Measurements from ENCODE around the gene MBNL1. TPM values are rescaled to one million over a fixed set of nuclear protein-coding genes. Genes with fewer than 3 reads are reported as not detected.
A peak's percentile ranks its signal among the peaks of the same experiment; 100 is the strongest.

The MBNL1 gene
- total RNA-seq, 2 experiments from 2014 or later, result 163 to 174 TPM

GRCh38 chr3:152296382-152296781, 27.7 kb downstream of the MBNL1 start:
- no peak overlapping the region for H3K27ac ChIP-seq (ENCODE audit: low read depth, low read length, poor library complexity, severe bottlenecking)
- no peak overlapping the region for H2AFZ ChIP-seq (ENCODE audit: low read length)
- intact Hi-C loops (cut with micrococcal nuclease; ENCODE audit: unreplicated experiment), result no loop called here
- peaks cover 53% of the 10 kb centered on the region for H4K20me1 ChIP-seq (ENCODE audit: insufficient read depth, low read length)
- TF ChIP-seq CTCF (conservative IDR thresholded peaks at IDR 0.05; ENCODE audit: low read length), result no peak
- no peak for TF ChIP-seq EZH2phosphoT487 (IDR thresholded peaks at IDR 0.05; ENCODE audit: borderline replicate concordance, low read depth, low read length)
- H3K79me2 ChIP-seq (ENCODE audit: insufficient read depth, low read depth, low read length), result peaks cover 100% of the 10 kb centered on the region
- BruUV-seq (replicated peaks), result no TSS peak
- no peaks in the 10 kb centered on the region for H3K9me3 ChIP-seq (ENCODE audit: low read length)
- peaks cover 64% of the 10 kb centered on the region for H3K4me1 ChIP-seq (ENCODE audit: insufficient read depth, low read length, poor library complexity, severe bottlenecking)
- no peak overlapping the region for H3K4me3 ChIP-seq (ENCODE audit: low read depth, low read length, poor library complexity, severe bottlenecking)
- ChIA-PET CTCF (ENCODE audit: unreplicated experiment) (interaction anchor here (1.3 kb wide), 1 partner anchor 9 kb away, joined by 3 read pairs; no protein-coding TSS in a partner anchor), POLR2A (interaction anchor here (0.5 to 2.9 kb wide), 4 partner anchors 9 to 104 kb away, joined by 3 to 16 read pairs (median 4); no protein-coding TSS in a partner anchor)
- no peak for DNase-seq (ENCODE audit: low spot score)
- H3K4me2 ChIP-seq (ENCODE audit: low read length), result peak overlapping the region; percentile 21
- H3K36me3 ChIP-seq (ENCODE audit: insufficient read depth, low read length), result peaks cover 47% of the 10 kb centered on the region
- no peaks in the 10 kb centered on the region for H3K9me2 ChIP-seq (ENCODE audit: insufficient read depth, low read length)

GRCh38 chr3:152296971-152297370, 28.2 kb downstream of the MBNL1 start:
- POLR2A ChIA-PET, result interaction anchor here (0.6 to 2.9 kb wide), 9 partner anchors 8 to 331 kb away, joined by 3 to 16 read pairs (median 3); no protein-coding TSS in a partner anchor
- Histone ChIP-seq H3K9me2 (ENCODE audit: insufficient read depth, low read length) (no peaks in the 10 kb centered on the region), H4K20me1 (ENCODE audit: insufficient read depth, low read length) (peaks cover 48% of the 10 kb centered on the region), H3K4me3 (ENCODE audit: low read depth, low read length, poor library complexity, severe bottlenecking) (no peak overlapping the region), H3K27ac (ENCODE audit: low read depth, low read length, poor library complexity, severe bottlenecking) (no peak overlapping the region), H2AFZ (ENCODE audit: low read length) (no peak overlapping the region), H3K4me2 (ENCODE audit: low read length) (peak overlapping the region; percentile 21; the same call in 1 of the 2 replicates), H3K9me3 (ENCODE audit: low read length) (no peaks in the 10 kb centered on the region), H3K79me2 (ENCODE audit: insufficient read depth, low read depth, low read length) (peaks cover 100% of the 10 kb centered on the region), H3K4me1 (ENCODE audit: insufficient read depth, low read length, poor library complexity, severe bottlenecking) (peaks cover 65% of the 10 kb centered on the region), H3K36me3 (ENCODE audit: insufficient read depth, low read length) (peaks cover 49% of the 10 kb centered on the region)
- intact Hi-C loops (cut with micrococcal nuclease; ENCODE audit: unreplicated experiment), result no loop called here
- CTCF ChIA-PET (ENCODE audit: unreplicated experiment), result no interaction called here
- DNase-seq (ENCODE audit: low spot score), result no peak
- TF ChIP-seq CTCF (conservative IDR thresholded peaks at IDR 0.05; ENCODE audit: low read length) (no peak), EZH2phosphoT487 (IDR thresholded peaks at IDR 0.05; ENCODE audit: borderline replicate concordance, low read depth, low read length) (no peak)
- BruUV-seq (replicated peaks), result no TSS peak
